Liver (tissue), 9 donors: ENCODE data around the gene COBL. TPM values are rescaled to one million over a fixed set of nuclear protein-coding genes. Genes with fewer than 3 reads are reported as not detected.

Experiments
- DNase-seq: peaks from one replicate; pipeline ENCODE4 v3.0.0-alpha.2; 2017; ENCODE audit warnings: low spot score
- H3K27ac ChIP-seq, 2 donors: one replicate each; pipeline ENCODE4 v1.7.0; 2013; ENCODE audit warnings: inconsistent platforms in 2 of 2, low read length in 2 of 2, control low read depth in 1 of 2, low read depth in 1 of 2, mild to moderate bottlenecking in 1 of 2
- H3K27me3 ChIP-seq, 4 donors: one replicate each; pipeline versions ENCODE4 v1.6.1 to v1.7.0; 2013; ENCODE audit warnings: low read length in 3 of 4, inconsistent platforms in 1 of 4, mild to moderate bottlenecking in 1 of 4, moderate library complexity in 1 of 4; ENCODE audit not compliant: control insufficient read depth in 4 of 4, insufficient read depth in 4 of 4
- H3K36me3 ChIP-seq, 4 donors: one replicate each; pipeline versions ENCODE4 v1.6.1 to v1.7.0; 2013; ENCODE audit warnings: low read length in 3 of 4, mild to moderate bottlenecking in 3 of 4, low read depth in 1 of 4, moderate library complexity in 1 of 4; ENCODE audit not compliant: control insufficient read depth in 4 of 4, insufficient read depth in 3 of 4
- H3K4me1 ChIP-seq, 4 donors: one replicate each; pipeline versions ENCODE4 v1.6.1 to v1.7.0; 2013; ENCODE audit warnings: low read length in 3 of 4, mild to moderate bottlenecking in 3 of 4, moderate library complexity in 1 of 4; ENCODE audit not compliant: control insufficient read depth in 4 of 4, insufficient read depth in 4 of 4
- H3K4me3 ChIP-seq, 3 donors: one replicate each; pipeline versions ENCODE4 v1.6.1 to v1.7.0; 2013; ENCODE audit warnings: low read length in 3 of 3, control low read depth in 1 of 3, low read depth in 1 of 3, mild to moderate bottlenecking in 1 of 3
- H3K9ac ChIP-seq, 2 donors: one replicate each; pipeline ENCODE4 v1.7.0; 2013; ENCODE audit warnings: low read length in 2 of 2, mild to moderate bottlenecking in 2 of 2, moderate library complexity in 2 of 2, control low read depth in 1 of 2, low read depth in 1 of 2
- H3K9me3 ChIP-seq, 4 donors: one replicate each; pipeline versions ENCODE4 v1.6.1 to v1.7.0; 2013; ENCODE audit warnings: low read length in 3 of 4; ENCODE audit not compliant: control insufficient read depth in 4 of 4
- ATF3 ChIP-seq: IDR thresholded peaks from 2 replicates; pipeline ENCODE4 v1.6.1; 2016; ENCODE audit warnings: antibody characterized with exemption
- CTCF ChIP-seq: fragments of 150-350 bp; IDR thresholded peaks from 2 replicates; pipeline ENCODE4 v1.5.1; 2017; ENCODE audit warnings: improper control_type of control experiment, low read depth, low read length; ENCODE audit not compliant: missing input control
- EGR1 ChIP-seq, 2 donors: IDR thresholded peaks; 2 replicates each; pipeline ENCODE4 v1.6.1; 2016 to 2018; ENCODE audit warnings: antibody characterized with exemption in 2 of 2, low read depth in 2 of 2
- FOXA1 ChIP-seq: IDR thresholded peaks from 2 replicates; pipeline ENCODE4 v1.6.1; 2016; ENCODE audit warnings: antibody characterized with exemption
- FOXA2 ChIP-seq: IDR thresholded peaks from 2 replicates; pipeline ENCODE4 v1.6.1; 2016; ENCODE audit warnings: antibody characterized with exemption
- GABPA ChIP-seq, 2 donors: IDR thresholded peaks in 1 of 2; conservative IDR thresholded peaks in 1 of 2; 2 replicates each; pipeline ENCODE4 v1.6.1; 2016; ENCODE audit warnings: antibody characterized with exemption in 2 of 2, mild to moderate bottlenecking in 1 of 2, moderate library complexity in 1 of 2
- HNF4A ChIP-seq, 2 donors: conservative IDR thresholded peaks; 2 replicates each; pipeline ENCODE4 v1.6.1; 2016; ENCODE audit warnings: antibody characterized with exemption in 2 of 2, mild to moderate bottlenecking in 2 of 2
- HNF4G ChIP-seq: IDR thresholded peaks from 2 replicates; pipeline ENCODE4 v1.6.1; 2016; ENCODE audit warnings: antibody characterized with exemption
- JUND ChIP-seq, 2 donors: IDR thresholded peaks; 2 replicates each; pipeline ENCODE4 v1.6.1; 2016; ENCODE audit warnings: antibody characterized with exemption in 2 of 2
- MAX ChIP-seq: IDR thresholded peaks from 2 replicates; pipeline ENCODE4 v1.6.1; 2016; ENCODE audit warnings: antibody characterized with exemption
- NR2F2 ChIP-seq: IDR thresholded peaks from 2 replicates; pipeline ENCODE4 v1.6.1; 2016; ENCODE audit warnings: antibody characterized with exemption
- RAD21 ChIP-seq, 2 donors: IDR thresholded peaks; 2 replicates each; pipeline ENCODE4 v1.6.1; 2016; ENCODE audit warnings: antibody characterized with exemption in 2 of 2, mild to moderate bottlenecking in 2 of 2
- REST ChIP-seq: IDR thresholded peaks from 2 replicates; pipeline ENCODE4 v1.6.1; 2016; ENCODE audit warnings: antibody characterized with exemption, mild to moderate bottlenecking
- RXRA ChIP-seq, 2 donors: IDR thresholded peaks; 2 replicates each; pipeline ENCODE4 v1.6.1; 2017 to 2018; ENCODE audit warnings: antibody characterized with exemption in 2 of 2, mild to moderate bottlenecking in 1 of 2
- TAF1 ChIP-seq: conservative IDR thresholded peaks from 2 replicates; pipeline ENCODE4 v1.6.1; 2016; ENCODE audit warnings: antibody characterized with exemption, mild to moderate bottlenecking
- YY1 ChIP-seq: IDR thresholded peaks from 2 replicates; pipeline ENCODE4 v1.6.1; 2016; ENCODE audit warnings: antibody characterized with exemption, mild to moderate bottlenecking
- ZBTB33 ChIP-seq: IDR thresholded peaks from 2 replicates; pipeline ENCODE4 v1.6.1; 2016; ENCODE audit warnings: antibody characterized with exemption
- WGBS: extraction: QIAGEN DNeasy Blood & Tissue Kit; methylation state at CpG from one replicate; pipeline ENCODE4 v1.1.7; 2013; 5-methylcytosine and 5-hydroxymethylcytosine counted together
- polyA plus RNA-seq, 2 donors: library from polyadenylated mRNA; stranded (reverse) in 1 of 2; unstranded in 1 of 2; fragments of 200-250 nt in 1 of 2; fragments of >200 nt in 1 of 2; fragmentation: Nextera tagmentation in 1 of 2; extraction: Ambion mirVana in 1 of 2; gene quantifications; one replicate each; pipeline versions ENCODE4 v1.2.1 to v1.2.3, GENCODE V29; 2013 to 2015
- total RNA-seq, 2 donors: library from RNA; depleted of rRNA; stranded (reverse); fragments of >200 nt; gene quantifications; one replicate each; pipeline ENCODE4 v1.2.3, GENCODE V29; 2014
- donor health status: healthy.
- donor health status: healthy.
- donor health status: healthy.
- donor health status: healthy.
- donor health status: healthy.

COBL gene
- total and polyA plus RNA-seq, 4 donors, result 5.8 to 18.7 (median 10.7) TPM

- peaks cover 0 to 9% (median 5%) of the 10 kb centered on the region in 4 donors for H3K36me3 ChIP-seq
- no peak for DNase-seq
- TF ChIP-seq EGR1 (IDR thresholded peaks at IDR 0.05; ENCODE audit: low read depth in 2 of 2) (no peak), GABPA (IDR thresholded peaks at IDR 0.05 in 1 of 2, conservative IDR thresholded peaks at IDR 0.05 in 1 of 2) (no peak), YY1 (no peak), FOXA1 (no peak), REST (no peak), NR2F2 (no peak), RXRA (IDR thresholded peaks at IDR 0.05) (no peak), JUND (IDR thresholded peaks at IDR 0.05) (no peak), HNF4G (no peak), FOXA2 (no peak), HNF4A (conservative IDR thresholded peaks at IDR 0.05) (no peak), MAX (no peak), ZBTB33 (no peak), RAD21 (IDR thresholded peaks at IDR 0.05) (no peak), ATF3 (no peak)
- no peak overlapping the region for H3K9ac ChIP-seq
- H3K9me3 ChIP-seq, result no peaks in the 10 kb centered on the region
- no peak overlapping the region for H3K4me3 ChIP-seq
- no peak overlapping the region for H3K27ac ChIP-seq
- 95% methylated on average over 3 of the region's 3 CpGs for WGBS
- no peaks in the 10 kb centered on the region for H3K27me3 ChIP-seq
- H3K4me1 ChIP-seq, result no peaks in the 10 kb centered on the region
Measured at GRCh38 chr7:51038573-51038972, 278.0 kb downstream of the COBL start.

- Histone ChIP-seq H3K9ac (no peak overlapping the region), H3K27ac (no peak overlapping the region), H3K4me1 (no peaks in the 10 kb centered on the region), H3K9me3 (no peaks in the 10 kb centered on the region), H3K36me3 (peaks cover 0 to 8% (median 3%) of the 10 kb centered on the region in 4 donors), H3K4me3 (no peak overlapping the region), H3K27me3 (no peaks in the 10 kb centered on the region)
- no peak for TF ChIP-seq TAF1
- TF ChIP-seq MAX, result no peak
- TF ChIP-seq FOXA2, result no peak
- TF ChIP-seq REST, result no peak
- no peak for TF ChIP-seq CTCF
- TF ChIP-seq RXRA (IDR thresholded peaks at IDR 0.05), result no peak
- no peak for TF ChIP-seq YY1
- TF ChIP-seq NR2F2, result no peak
- no peak for DNase-seq
- WGBS, result 91% methylated on average over 8 of the region's 8 CpGs
Measured at GRCh38 chr7:51035716-51036115, 280.9 kb downstream of the COBL start.
